ENCODE measurements around the gene MTCL1.
A peak's percentile ranks its signal among the peaks of the same experiment; 100 is the strongest.

The MTCL1 gene

DNA sequence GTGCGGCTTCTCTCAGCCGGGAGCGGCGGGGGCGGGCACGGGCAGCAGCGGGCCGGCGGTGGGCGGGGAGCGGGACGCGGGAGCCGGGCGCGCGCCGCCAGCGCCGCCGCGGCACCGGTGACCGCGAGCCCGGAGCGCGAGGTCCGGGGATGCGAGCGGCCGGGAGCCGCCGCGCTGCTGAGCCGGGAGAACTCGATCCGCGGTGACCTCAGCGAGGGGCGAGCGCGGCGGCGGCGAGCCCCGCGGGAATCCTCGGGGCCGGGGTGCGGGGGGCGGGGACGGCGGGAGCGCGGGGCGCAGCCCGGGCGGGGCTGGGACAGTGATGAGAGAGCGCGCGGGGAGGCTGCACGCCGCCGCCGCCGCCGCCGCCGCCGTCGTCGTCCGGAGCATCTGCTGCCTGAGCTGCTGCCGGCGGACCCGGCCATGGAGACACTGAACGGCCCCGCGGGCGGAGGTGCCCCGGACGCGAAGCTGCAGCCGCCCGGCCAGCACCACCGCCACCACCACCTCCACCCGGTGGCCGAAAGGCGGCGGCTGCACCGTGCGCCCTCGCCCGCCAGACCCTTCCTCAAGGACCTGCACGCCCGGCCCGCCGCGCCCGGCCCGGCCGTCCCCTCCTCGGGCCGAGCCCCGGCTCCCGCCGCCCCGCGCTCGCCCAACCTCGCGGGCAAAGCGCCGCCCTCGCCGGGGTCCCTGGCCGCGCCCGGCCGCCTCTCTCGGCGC lies at the start of gene MTCL1:
Gene MTCL1 (plus strand): TSS at position 319 of the 723 bp plus-strand sequence. CDS start 105 bp downstream, at position 424.
- peak; percentile 35 for DNase-seq

DNA sequence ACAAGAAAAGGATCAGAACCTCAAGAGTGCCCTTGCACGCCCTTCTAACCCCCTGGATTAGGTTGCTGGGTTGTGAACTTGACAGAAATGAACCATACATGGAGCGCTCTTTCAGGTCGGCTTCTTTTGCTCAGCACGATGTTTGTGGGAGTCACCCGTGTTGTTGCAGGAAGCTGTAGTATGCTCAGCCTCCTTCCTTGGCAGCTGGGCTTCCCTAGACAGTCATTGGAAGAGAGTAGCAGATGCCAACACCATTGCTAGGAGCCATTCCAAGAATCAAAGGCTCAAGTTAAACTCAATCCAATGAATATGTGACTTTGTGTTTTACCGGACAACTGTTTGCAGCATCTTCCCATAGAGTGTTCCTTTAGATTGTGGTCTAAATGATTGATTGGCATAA lies 49.1 kb upstream of the MTCL1 start:
- no peak for DNase-seq

DNA sequence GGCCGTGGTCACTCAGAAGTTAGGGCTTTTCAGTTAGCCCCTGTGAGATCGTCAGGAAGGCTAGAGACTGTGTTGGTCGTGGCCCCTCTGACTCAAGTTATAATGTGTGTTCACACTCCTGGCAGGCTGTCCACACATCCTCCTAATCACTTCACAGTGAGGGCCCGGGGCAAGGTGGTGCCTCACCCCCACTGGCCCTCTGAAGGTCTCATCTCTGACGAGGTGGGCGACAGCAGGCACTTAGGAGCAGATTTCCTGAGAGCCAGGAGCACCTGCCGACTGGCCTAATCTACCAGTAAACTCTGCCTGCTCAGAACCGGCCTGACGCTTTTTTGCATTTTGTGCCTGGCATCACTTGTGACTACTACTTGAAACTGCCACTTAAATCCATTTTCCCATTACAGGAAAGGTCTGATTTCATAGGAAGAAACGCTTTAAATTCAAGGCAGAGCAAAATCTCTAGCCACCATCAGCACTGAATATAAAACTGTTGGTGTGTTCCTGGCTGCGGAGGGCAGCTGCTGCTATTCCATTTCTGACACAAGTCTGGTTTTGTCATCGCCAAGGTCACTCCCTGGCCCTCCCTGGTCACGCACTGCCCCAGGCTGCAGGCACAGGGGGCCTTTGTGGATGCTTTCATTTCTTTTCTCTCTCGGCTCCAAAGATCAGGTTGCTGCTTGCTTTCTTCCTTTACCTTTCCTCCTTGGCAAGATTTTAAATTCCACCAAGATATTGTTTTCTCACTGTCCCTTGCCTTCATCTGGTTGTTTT lies 48.1 kb upstream of the MTCL1 start:
- DNase-seq, result peak; percentile 29

DNA sequence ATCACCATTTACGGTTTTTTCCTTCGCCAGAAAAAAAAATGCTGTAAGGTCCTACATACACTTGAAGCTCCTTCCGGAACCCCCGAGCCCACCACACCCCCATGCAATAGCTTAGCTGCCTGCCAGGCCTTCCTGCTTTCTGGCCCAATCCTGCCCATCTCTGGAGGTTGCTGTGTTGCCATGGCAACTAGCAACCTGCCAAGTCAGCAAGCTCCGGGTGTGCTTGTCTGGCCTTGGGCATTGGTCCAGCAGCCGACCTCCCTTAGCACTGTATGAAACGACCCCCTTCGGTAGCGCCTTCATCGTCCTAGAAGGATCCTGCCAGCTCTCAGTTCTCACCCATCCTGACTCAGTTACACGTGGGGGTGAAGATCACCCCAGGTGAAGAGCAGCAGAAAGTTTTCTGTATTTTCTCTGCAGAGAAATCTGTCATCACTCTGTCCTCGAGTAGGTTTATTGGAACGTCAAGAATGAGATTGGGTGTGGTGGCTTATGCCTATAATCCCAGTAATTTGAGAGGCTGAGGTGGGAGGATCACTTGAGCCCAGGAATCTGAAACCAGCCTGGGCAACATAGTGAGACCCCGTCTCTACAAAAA lies 47.4 kb upstream of the MTCL1 start:
- DNase-seq, result peak; percentile 76

DNA sequence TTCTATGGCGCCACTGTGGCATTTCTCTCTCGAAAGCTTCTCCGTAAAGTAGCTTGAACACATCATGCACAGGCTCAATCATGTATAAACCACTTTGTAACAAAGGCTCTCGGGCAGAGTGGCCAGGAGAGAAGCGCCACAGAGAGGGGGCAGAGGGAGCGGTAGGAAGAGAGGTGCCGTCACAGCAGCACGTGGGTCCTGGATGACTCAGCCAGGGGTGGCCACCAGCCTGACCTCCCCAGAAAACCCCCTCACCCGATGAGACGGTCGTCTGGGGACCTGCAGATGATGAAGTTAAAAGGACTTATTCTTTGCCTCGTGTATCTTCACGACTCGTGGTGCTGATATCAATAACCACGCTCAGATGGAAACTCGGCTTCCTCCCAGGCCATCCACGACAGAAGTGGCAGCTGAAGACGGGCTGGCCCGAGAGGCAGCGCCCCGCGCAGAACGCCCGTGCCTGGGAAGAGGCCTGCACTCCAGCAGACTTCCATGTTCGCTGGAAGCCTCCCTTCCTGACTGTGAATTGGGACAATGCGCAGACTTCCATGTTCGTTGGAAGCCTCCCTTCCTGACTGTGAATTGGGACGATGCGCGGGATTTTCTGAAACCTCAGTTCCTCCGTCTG lies 46.4 kb upstream of the MTCL1 start:
- DNase-seq, result no peak

DNA sequence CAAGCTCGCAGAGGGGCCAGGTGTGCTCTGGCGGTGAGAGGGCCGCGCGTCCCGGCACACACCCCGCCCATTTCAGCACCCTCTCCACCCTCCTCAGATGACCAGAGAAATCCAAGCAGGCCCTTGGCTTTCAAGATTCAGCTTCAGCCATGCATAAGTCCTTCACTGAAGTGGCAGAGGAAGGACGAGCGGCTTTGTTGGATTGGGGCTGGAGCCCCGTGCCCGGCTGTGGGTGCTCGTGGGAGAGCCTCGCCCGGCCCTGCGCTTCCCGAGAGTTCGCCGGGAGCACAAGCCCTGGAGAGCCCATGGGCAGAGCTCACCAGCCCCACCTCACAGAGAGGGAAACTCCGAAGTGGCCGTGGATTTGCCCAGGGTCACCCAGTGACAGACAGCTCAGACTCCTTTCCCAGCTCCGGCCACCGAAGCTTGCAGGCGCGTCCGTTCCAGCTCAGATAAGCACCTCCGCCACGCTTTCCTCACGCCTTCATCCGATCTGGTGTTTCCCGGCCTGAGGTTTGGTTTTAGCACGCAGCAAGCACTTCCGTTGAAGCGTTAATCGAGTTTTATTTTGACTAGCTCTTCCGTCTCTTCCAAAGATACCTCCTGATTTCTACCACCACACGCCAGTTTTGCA lies 45.6 kb upstream of the MTCL1 start:
- peak; percentile 32 for DNase-seq

DNA sequence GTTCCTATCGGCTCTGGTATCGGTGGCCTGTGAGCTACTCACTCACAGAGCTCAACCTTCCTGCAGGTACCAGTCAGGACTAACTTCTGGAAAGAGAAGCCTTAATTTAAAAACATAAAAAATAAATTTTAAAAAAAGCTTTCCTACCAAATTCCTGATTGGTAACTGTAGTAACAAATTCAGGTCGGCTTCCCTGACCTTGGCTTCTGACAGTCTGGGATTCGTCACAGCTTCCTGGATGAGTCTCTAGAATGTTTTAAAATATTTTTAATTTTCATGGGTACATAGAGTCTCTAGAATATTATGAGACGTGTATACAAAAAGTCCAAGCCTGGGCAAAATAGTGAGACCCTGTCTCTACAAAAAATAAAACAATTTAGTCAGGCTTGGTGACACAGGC lies 45.0 kb upstream of the MTCL1 start:
- DNase-seq, result no peak

DNA sequence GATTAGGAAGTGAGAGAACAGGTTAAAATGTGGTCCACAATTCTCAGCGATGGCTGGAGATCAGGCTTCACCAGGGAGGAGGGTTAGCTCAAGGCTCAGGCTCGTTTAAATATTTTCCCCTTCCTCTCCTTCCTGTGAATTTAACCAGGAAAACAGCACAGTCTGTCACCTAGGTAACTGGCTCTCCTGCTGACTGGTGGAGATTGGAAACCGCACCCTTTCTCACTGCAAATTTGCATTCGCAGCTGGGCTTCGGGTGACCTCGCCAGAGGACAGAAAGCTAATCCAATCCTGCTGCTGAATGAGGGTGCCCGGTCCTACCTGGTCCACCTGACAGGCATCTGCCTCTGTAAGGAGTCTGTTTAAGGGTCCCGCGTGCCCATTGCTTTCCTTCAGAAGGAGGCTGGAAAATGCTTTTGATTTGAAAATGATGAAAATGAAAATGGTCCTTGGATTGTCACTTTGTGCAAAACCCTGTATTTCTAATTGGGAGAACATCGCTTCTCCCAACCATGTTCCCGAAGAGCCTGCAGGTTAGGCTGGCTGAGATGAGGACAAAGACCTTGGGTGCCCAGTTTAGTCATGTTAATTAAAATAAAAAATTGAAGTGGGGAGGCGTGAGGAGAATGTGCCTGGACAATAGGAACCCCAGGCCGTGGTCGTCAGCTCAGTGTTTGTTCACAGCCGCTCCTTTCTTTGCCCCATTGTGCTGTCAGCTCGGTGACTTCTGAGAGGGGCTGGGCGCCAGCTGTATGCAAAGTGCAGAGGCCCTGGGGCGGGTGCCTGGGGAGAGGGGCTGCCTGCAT lies 43.4 kb upstream of the MTCL1 start:
- peak; percentile 89 for DNase-seq

DNA sequence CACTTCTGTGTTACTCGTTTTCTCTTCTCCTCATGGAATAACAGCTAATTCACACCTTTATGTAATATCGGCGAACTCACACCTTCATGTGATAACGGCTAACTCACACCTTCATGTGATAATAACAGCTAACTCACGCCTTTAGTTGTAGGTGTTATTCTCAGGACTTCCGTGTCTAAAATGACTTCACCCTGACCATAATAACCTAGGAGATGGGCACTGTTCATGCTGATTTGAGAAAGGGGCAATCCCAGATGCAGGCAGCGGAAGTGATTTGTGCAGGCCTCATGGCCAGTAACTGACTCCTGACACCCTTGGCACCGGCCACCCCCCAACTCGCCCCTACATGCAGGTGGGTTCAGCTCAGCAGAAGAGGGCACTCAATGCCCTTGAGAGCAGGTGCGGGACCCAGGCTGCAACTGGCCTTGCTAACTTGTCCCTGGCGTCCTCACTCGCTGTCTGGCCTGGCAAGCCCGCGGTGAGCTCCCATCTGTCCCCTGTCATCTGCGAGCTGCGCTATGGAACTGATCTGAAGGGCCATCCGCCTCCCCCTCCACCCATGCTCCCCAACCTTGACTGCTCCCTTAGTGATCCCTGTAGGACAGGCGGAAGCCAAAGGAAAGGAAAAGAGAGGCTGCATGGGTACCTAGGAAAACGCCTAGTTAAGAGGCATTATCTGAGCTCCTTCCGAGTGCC lies 42.6 kb upstream of the MTCL1 start:
- DNase-seq, result peak; percentile 45

DNA sequence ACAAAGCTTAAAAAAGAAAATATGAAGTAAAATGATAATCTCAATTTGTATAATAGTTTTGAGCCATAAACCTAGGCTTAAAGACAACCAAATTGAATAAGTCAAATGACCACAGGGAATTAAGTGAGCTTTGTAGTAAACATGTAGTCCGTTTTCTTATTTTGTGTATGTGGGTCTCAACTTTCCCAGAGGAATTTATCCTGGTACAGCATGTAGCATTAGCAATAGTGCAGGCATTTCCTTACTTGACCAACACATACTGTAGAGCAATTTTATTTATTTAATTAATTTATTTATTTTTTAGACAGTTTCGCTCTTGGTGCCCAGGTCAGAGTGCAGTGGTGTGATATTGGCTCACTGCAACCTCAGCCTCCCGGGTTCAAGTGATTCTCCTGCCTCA lies 37.5 kb upstream of the MTCL1 start:
- no peak for DNase-seq

DNA sequence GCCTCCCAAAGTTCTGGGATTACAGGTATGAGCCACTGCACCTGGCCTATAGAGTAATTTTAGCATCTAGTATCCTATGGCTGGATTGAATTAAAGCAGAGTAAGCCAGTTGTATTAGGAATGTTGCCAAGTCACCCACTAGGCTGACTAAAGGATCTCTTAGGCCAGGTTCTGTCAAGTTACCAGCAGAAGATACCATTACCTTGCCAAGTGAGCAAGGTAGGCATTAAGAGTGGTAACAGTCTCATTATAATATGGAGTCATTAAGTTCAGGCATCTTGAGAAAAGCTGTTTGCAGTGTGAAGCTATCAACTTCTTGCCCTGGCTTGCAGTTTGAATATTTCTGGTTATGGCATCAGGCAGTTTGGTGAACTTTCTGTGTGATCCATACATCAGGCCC lies 37.0 kb upstream of the MTCL1 start:
- DNase-seq, result no peak

DNA sequence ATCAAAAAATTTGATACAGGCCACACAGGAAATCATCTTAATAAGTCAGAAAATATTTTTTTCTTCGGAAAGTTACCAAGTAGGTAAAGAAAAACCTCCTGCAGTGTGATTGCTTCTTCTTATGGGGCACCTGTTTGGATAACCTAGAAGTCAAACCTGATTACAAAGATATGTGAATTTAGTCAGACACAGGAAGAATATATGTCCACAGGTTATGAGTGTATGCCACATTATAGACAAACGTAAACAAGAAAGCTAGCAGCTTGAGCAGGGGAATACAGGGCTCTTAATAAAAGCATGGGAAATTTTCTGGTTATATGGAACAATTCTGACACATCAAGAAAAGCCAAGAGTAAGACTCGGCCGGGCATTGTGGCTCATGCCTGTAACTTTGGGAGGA lies 35.8 kb upstream of the MTCL1 start:
- no peak for DNase-seq

DNA sequence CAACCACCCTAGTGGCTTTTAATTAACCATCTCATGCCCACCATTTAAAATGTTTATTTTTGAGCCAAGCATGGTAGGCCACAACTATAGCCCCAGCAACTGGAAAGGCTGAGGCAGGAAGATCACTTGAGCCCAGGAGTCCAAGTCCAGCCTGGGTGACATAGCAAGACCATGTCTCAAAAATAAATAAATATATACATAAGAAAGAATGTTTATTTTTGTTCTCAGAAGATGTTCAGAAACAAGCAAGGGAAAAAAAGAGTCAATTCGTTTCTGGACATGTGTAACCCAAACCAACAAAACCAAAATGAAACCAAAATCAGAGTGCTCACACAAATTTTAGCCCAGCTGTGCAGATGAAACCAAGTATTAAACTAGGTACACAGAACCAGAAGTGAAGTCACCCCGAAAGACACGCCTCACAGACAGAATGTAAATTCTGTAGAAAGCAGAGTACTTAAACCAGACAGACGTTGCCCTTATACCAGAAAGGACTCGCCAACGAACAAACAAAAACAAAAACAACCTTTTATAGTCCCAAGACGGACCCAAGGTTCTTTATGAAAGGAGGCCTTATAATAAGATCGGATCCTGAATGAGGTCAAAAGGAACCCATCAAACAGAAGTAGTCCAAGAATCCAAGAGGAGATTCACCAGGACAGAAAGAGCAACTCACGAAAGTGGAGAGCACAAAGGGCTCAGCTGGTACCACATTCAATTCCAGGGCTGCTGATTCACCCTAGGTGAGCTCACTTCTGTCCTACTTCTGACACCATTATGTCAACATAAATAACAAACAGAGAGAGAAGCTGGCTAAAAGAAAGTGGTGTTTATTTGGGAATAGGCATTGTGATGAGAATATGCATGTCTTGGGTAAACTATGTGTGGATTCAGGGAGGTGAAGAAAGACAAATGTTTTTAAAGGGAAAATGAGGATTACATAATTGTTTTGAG lies 31.8 kb upstream of the MTCL1 start:
- DNase-seq, result no peak

DNA sequence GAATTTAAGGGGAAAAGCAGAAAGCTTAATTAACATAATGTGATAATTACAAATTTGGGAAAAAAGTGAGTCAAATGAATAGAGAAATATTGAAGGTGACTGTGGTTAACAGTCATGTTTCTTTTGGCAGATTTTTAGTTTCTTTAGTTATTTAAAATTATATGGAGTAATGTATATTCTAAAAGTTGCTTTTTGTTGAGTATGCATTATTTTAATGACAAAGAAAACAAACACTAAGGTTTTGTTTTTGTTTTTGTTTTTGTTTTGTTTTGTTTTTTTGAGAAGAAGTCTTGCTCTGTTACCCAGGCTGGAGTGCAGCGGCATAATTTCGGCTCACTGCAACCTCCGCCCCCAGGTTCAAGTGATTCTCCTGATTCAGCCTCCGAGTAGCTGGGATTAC lies 30.3 kb upstream of the MTCL1 start:
- no peak for DNase-seq

DNA sequence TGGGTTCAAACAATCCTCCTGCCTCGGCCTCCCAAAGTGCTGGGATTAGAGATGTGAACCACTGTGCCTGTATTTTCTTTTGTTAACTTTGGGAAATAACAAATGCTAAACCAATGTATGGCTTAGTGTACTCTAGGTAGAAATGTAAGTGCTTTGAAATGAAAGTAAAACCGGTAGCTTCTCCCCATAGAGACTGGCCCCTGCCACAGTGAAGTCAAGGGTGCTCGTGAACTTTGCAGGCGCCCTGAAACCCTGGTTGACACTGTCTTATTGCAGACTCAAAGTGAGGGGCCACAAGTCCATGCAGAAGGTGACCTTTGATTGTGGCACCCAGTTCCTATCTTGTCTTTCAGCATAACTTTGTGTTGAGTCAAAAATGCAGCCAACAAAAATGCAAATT lies 24.2 kb upstream of the MTCL1 start:
- no peak for DNase-seq

DNA sequence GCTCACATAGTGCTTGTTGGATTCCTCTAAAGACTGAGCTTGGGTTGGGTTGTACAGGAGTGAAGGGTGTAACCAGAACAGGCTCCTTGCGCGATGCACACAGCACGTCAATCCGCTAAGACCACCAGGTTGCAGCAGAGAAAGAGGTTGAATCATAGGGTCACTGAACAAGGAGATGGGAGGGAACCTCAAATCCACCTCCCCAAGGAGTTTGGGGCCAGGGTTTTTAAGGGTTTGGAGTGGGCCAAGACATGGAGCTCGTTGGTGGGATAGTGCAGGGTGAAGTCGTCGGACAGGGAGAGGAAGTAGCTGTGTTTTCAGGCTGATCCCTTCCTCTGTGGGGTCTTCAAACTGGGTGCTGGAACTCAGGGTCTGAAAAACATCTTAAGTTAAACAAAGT lies 20.8 kb upstream of the MTCL1 start:
- DNase-seq, result no peak

DNA sequence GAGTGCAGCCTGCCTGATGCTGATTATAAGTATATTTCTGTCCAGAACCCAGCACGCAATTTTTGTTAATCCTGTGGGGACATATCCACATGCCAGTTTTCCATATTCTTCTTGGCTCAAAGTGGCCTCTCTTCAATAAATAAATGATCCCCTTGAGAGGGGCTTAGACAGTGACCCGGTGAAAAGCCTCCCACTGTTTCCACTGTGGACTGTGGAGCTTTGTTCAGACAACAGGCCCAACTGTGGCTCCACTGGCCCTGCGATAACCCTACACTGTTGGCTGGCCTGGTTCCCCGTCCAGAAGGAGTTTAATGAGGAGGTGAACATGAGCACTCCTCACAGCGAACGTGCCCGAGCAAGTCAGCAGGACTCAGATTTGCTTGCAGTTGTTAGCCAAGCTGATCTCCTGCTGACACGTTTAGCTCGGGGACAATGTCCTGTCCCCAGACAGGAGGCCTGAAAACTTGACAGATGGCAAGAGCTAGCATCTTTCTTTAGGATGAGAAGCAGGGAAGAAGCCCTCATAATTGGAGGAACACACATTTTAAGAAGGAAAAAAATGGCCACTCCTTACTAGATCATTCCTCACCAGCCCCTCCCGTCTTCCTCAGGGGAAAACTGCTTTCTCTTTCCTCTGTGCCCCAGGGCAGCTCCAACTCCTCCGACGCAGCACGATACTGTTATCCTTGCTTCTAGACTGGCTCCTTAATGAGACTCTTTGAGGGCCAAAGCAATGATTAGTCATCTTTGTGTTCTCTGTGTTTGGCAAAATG lies 20.0 kb upstream of the MTCL1 start:
- no peak for DNase-seq

DNA sequence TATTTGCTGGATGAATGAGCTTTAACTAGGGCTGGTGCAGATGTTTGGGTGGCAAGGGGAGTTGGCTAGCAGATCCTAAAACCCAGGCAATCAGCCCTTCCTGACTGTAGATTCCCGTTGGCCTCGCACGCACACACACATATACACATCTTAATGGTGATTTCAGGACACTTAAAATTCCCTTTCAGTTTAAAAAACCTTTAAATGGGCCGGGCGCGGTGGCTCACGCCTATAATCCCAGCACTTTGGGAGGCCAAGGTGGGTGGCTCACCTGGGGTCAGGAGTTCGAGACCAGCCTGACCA lies 19.5 kb upstream of the MTCL1 start:
- DNase-seq, result no peak

DNA sequence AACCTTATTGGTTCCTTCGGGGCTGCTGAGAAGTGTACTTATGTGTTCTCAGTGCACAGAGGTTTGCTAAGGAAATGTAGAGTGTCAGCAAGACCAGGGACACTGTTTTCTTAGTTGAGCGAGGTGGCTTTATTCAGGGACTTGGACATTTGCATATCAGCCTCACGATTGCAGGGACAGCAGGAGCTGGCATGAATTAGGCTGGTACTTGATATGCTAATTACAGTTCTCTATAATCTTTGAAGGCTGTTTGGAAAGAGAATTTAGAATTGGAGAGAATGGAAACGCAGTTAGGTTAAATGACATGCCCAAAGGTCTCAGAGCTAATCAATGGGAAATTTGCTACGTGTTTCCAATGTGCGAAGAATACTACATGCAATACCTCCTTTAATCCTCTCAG lies 18.7 kb upstream of the MTCL1 start:
- DNase-seq, result no peak

All from NCI-H1092 (cell line).